Vagina (tissue), 2 donors: ENCODE measurements around the gene GSTK1. TPM values are rescaled to one million over a fixed set of nuclear protein-coding genes. Genes with fewer than 3 reads are reported as not detected.

Source experiments
- DNase-seq, 2 donors: peaks; one replicate each; pipeline ENCODE4 v3.0.0-alpha.2; 2017; ENCODE audit errors: extremely low spot score in 2 of 2
- H3K27ac ChIP-seq: fragments of 200-600 bp; sonication (generic); one replicate; pipeline ENCODE4 v1.5.1; 2019
- H3K27me3 ChIP-seq: fragments of 200-600 bp; sonication (generic); one replicate; pipeline ENCODE4 v1.5.1; 2019
- H3K36me3 ChIP-seq, 2 donors: fragments of 200-600 bp; sonication (generic); one replicate each; pipeline ENCODE4 v1.5.1; 2017 to 2019
- H3K4me1 ChIP-seq: fragments of 200-600 bp; sonication (generic); one replicate; pipeline ENCODE4 v1.5.1; 2019
- H3K4me3 ChIP-seq, 2 donors: fragments of 200-600 bp; sonication (generic); 1 replicate in 1 of 2; 2 replicates in 1 of 2; pipeline ENCODE4 v1.5.1; 2016 to 2019
- H3K9me3 ChIP-seq: fragments of 200-600 bp; sonication (generic); one replicate; pipeline ENCODE4 v1.5.1; 2019
- POLR2A ChIP-seq, 2 donors: fragments of 450-650 bp; IDR thresholded peaks; one replicate each; pipeline ENCODE4 v1.6.1; 2017; ENCODE audit warnings: antibody characterized with exemption in 2 of 2, mild to moderate bottlenecking in 2 of 2, moderate library complexity in 2 of 2
- POLR2AphosphoS5 ChIP-seq, 2 donors: sonication (generic); formaldehyde crosslinking; IDR thresholded peaks; one replicate each; pipeline ENCODE4 v1.9.0; 2017; ENCODE audit warnings: antibody characterized with exemption in 2 of 2, mild to moderate bottlenecking in 2 of 2, low read depth in 1 of 2; ENCODE audit not compliant: insufficient read depth in 1 of 2
- intact Hi-C: fragments of 100-400 bp; cut with DNase I; formaldehyde crosslinking; loops from one replicate; pipeline ENCODE4 v1.15.1; 2023
- total RNA-seq: library from RNA; depleted of rRNA; stranded (reverse); fragments of >200 nt; gene quantifications from one replicate; pipeline ENCODE4 v1.2.3, GENCODE V29; 2016
- TF ChIP-seq, protein P1 (sequence below), 3 experiments: fragments of 450-650 bp in 2 of 3; fragments of 200-600 bp in 1 of 3; sonication (generic) in 1 of 3; IDR thresholded peaks; one replicate each; pipeline ENCODE4 v1.5.1; 2017 to 2019; ENCODE audit warnings: antibody characterized with exemption in 3 of 3, mild to moderate bottlenecking in 2 of 3, moderate library complexity in 2 of 3

Gene GSTK1
- total RNA-seq, 1 donor from 2014 or later: 127 TPM

DNA sequence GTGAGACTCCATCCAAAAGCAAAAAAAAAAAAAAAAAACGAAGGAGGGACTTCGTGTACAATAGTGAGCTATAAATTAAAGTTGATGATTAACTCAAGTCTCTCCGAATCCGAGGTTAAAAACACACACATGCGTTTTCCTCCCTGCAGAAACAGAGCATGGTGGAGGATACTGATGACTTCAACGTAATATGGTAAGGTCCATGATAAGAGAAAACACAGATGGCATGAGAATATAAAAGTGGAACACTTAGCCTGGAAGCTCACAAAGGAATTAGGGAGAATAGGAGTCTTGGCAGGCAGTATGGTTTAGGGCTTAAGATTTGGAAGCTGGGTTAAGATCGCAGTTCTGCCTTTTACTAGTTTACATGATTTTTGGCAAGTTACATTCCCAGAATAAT is 20.1 kb upstream of the GSTK1 start:
- Histone ChIP-seq H3K27me3 (no peaks in the 10 kb centered on the region), H3K4me1 (no peaks in the 10 kb centered on the region), H3K4me3 (no peak overlapping the region), H3K36me3 (no peaks in the 10 kb centered on the region), H3K9me3 (no peaks in the 10 kb centered on the region), H3K27ac (no peak overlapping the region)
- DNase-seq: no peak
- intact Hi-C loops: loop anchor here (10.0 kb wide), 1 partner anchor 172 kb away; no protein-coding TSS in a partner anchor
- TF ChIP-seq POLR2AphosphoS5 (IDR thresholded peaks at IDR 0.05; ENCODE audit: insufficient read depth in 1 of 2, low read depth in 1 of 2) (no peak), POLR2A (IDR thresholded peaks at IDR 0.05) (no peak)
- TF ChIP-seq, protein P1, sequence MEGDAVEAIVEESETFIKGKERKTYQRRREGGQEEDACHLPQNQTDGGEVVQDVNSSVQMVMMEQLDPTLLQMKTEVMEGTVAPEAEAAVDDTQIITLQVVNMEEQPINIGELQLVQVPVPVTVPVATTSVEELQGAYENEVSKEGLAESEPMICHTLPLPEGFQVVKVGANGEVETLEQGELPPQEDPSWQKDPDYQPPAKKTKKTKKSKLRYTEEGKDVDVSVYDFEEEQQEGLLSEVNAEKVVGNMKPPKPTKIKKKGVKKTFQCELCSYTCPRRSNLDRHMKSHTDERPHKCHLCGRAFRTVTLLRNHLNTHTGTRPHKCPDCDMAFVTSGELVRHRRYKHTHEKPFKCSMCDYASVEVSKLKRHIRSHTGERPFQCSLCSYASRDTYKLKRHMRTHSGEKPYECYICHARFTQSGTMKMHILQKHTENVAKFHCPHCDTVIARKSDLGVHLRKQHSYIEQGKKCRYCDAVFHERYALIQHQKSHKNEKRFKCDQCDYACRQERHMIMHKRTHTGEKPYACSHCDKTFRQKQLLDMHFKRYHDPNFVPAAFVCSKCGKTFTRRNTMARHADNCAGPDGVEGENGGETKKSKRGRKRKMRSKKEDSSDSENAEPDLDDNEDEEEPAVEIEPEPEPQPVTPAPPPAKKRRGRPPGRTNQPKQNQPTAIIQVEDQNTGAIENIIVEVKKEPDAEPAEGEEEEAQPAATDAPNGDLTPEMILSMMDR (IDR thresholded peaks at IDR 0.05): no peak

DNA sequence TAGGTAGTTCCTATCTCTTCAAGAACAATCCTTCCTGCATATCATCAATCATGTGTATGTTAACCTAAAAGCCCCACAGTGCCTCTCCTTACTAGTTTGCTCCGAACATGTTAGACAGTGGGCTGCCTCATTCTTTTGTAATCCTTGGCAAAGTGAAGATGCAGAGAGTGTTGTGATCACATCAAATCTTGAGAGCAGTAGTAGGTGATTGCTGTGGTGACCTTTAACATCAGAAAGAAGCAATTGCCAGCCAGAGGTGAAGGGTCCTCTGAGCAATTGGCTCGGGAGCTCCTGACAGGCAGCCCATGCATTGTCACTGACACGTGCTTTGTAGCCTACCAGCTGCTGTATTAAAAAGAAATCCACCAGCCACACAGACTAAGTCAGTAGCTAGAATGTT is 19.6 kb upstream of the GSTK1 start:
- intact Hi-C loops: loop anchor here (10.0 kb wide), 1 partner anchor 171 kb away; no protein-coding TSS in a partner anchor
- Histone ChIP-seq H3K4me1 (no peaks in the 10 kb centered on the region), H3K27me3 (no peaks in the 10 kb centered on the region), H3K9me3 (no peaks in the 10 kb centered on the region), H3K4me3 (no peak overlapping the region), H3K27ac (no peak overlapping the region), H3K36me3 (no peaks in the 10 kb centered on the region)
- DNase-seq: no peak
- no peak for TF ChIP-seq POLR2A (IDR thresholded peaks at IDR 0.05)

DNA sequence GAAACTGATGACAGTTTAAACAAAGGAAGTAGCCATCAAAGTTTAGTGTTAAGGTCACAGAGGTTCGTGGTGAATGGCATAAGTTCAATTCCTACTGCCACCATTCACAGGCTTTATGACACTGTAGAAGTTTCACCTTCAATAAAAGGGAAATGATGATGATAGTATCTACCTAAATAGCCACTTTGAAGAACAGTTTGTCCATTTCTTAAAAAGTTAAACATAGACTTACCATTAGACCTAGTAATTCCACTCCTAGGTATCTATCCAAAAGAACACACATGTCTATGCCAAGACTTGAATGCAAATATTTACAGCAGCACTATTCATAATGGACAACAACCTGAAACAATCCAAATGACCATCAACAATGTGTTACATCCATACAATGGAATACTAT is 18.9 kb upstream of the GSTK1 start:
- no peak overlapping the region for H3K27ac ChIP-seq
- no peak for TF ChIP-seq POLR2A (IDR thresholded peaks at IDR 0.05)
- no peak for TF ChIP-seq POLR2AphosphoS5 (IDR thresholded peaks at IDR 0.05; ENCODE audit: insufficient read depth in 1 of 2, low read depth in 1 of 2)
- TF ChIP-seq, protein P1 (IDR thresholded peaks at IDR 0.05): no peak
- no peaks in the 10 kb centered on the region for H3K36me3 ChIP-seq
- no peak for DNase-seq
- no peak overlapping the region for H3K4me3 ChIP-seq
- H3K27me3 ChIP-seq: no peaks in the 10 kb centered on the region
- no peaks in the 10 kb centered on the region for H3K9me3 ChIP-seq
- intact Hi-C loops: loop anchor here (10.0 kb wide), 1 partner anchor 170 kb away; no protein-coding TSS in a partner anchor
- H3K4me1 ChIP-seq: no peaks in the 10 kb centered on the region

DNA sequence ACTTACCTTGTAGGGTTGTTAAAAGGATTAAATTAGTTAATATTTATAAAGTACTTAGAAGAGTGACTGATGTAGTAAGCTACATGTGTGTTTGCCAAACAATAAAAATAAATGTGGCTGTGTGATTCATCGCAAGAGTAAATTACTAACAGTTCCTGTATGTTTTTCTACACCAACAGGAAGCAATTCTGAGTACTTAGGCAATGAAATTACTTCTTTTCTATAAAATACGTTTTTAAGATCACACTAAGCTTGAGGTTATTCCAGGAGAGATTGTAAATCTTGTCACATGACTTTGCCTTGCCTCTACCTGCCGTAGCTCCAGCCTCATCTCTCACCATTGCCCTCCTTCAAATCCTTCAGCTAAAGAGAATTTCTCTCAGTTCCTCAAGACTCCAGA is 18.1 kb upstream of the GSTK1 start:
- Histone ChIP-seq H3K4me1 (no peaks in the 10 kb centered on the region), H3K27ac (no peak overlapping the region), H3K27me3 (no peaks in the 10 kb centered on the region), H3K4me3 (no peak overlapping the region), H3K36me3 (no peaks in the 10 kb centered on the region), H3K9me3 (no peaks in the 10 kb centered on the region)
- no peak for DNase-seq
- TF ChIP-seq POLR2A (IDR thresholded peaks at IDR 0.05) (no peak), POLR2AphosphoS5 (IDR thresholded peaks at IDR 0.05; ENCODE audit: insufficient read depth in 1 of 2, low read depth in 1 of 2) (no peak)
- TF ChIP-seq, protein P1 (IDR thresholded peaks at IDR 0.05): no peak
- intact Hi-C loops: loop anchor here (10.0 kb wide), 1 partner anchor 170 kb away; no protein-coding TSS in a partner anchor

DNA sequence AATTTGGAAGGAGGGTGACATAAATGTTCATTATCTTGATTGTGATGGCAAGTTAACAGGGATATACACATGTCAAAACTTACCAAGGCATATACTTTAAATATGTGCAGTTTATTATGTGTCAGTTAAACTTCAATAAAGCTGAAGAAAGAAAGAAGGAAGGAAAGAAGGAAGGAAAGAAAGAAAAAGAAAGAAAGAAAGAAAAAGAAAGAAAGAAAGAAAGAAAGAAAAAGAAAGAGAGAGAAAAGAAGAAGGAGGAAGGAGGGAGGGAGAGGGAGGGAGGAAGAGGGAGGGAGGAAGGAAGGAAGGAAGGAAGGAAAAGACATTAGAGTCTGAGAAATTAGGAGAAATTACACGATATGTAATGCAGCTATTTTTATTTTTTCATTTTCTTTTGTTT is 15.9 kb upstream of the GSTK1 start:
- no peaks in the 10 kb centered on the region for H3K36me3 ChIP-seq
- H3K27me3 ChIP-seq: no peaks in the 10 kb centered on the region

More for the DNA sequence above, 15.9 kb upstream of the GSTK1 start:
- H3K9me3 ChIP-seq: no peaks in the 10 kb centered on the region
- intact Hi-C loops: loop anchor here (10.0 kb wide), 1 partner anchor 167 kb away; no protein-coding TSS in a partner anchor
- no peak overlapping the region for H3K4me3 ChIP-seq
- no peak for TF ChIP-seq POLR2A (IDR thresholded peaks at IDR 0.05)
- TF ChIP-seq, protein P1 (IDR thresholded peaks at IDR 0.05): no peak
- TF ChIP-seq POLR2AphosphoS5 (IDR thresholded peaks at IDR 0.05; ENCODE audit: insufficient read depth in 1 of 2, low read depth in 1 of 2): no peak
- H3K27ac ChIP-seq: no peak overlapping the region
- no peak for DNase-seq
- no peaks in the 10 kb centered on the region for H3K4me1 ChIP-seq
